HG03064 (cell line): Measurements from ENCODE around the gene ANXA9.

Experiments
- ATAC-seq: cut with Tn5 transposase; IDR thresholded peaks from one replicate; pipeline ENCODE4 v1.9.1; 2021; ENCODE audit warnings: low read depth; ENCODE audit not compliant: unreplicated experiment

ANXA9 gene

GRCh38 chr1:150981805-150982712 is at the start of gene ANXA9:
ANXA9 (plus strand) TSS chr1:150982292; CDS start chr1:150983106, 814 bp downstream.
- no peak for ATAC-seq

- no peak for ATAC-seq
Measured at GRCh38 chr1:150944856-150945255, 37.2 kb upstream of the ANXA9 start.

- ATAC-seq = no peak
Measured at GRCh38 chr1:150954708-150955107, 27.4 kb upstream of the ANXA9 start.

- no peak for ATAC-seq
Measured at GRCh38 chr1:150955280-150955679, 26.8 kb upstream of the ANXA9 start.

GRCh38 chr1:150957666-150958065 is 24.4 kb upstream of the ANXA9 start:
- ATAC-seq = no peak

GRCh38 chr1:150960646-150961045 is 21.4 kb upstream of the ANXA9 start:
- ATAC-seq = no peak

GRCh38 chr1:150961756-150962155 is 20.3 kb upstream of the ANXA9 start:
- ATAC-seq = no peak

- no peak for ATAC-seq
Measured at GRCh38 chr1:150963321-150964163, 18.6 kb upstream of the ANXA9 start.

- ATAC-seq = no peak
Measured at GRCh38 chr1:150964164-150964489, 18.0 kb upstream of the ANXA9 start.

GRCh38 chr1:150965605-150966004 is 16.5 kb upstream of the ANXA9 start:
- ATAC-seq = no peak

- no peak for ATAC-seq
Measured at GRCh38 chr1:150966011-150966410, 16.1 kb upstream of the ANXA9 start.

- no peak for ATAC-seq
Measured at GRCh38 chr1:150967936-150968335, 14.2 kb upstream of the ANXA9 start.

- ATAC-seq = no peak
Measured at GRCh38 chr1:150968491-150968890, 13.6 kb upstream of the ANXA9 start.

- ATAC-seq = no peak
Measured at GRCh38 chr1:150969626-150970025, 12.5 kb upstream of the ANXA9 start.

GRCh38 chr1:150970808-150971582 is 11.1 kb upstream of the ANXA9 start:
- no peak for ATAC-seq

GRCh38 chr1:150971583-150972416 is 10.3 kb upstream of the ANXA9 start:
- ATAC-seq = no peak

GRCh38 chr1:150972417-150972940 is 9.6 kb upstream of the ANXA9 start:
- no peak for ATAC-seq

GRCh38 chr1:150973258-150973835 is 8.7 kb upstream of the ANXA9 start:
- ATAC-seq = no peak

GRCh38 chr1:150973836-150974579 is 8.1 kb upstream of the ANXA9 start:
- peak; percentile 48 for ATAC-seq
